ENCODE results near the gene SETD1A. TPM values are rescaled to one million over a fixed set of nuclear protein-coding genes. Genes with fewer than 3 reads are reported as not detected.

SETD1A gene
- total and polyA plus RNA-seq, 9 of the 15 experiments (the other 6 are each of a cell fraction or from before 2014, with no cell fraction given): 0.08 to 36.0 (median 4.2) TPM

DNA sequence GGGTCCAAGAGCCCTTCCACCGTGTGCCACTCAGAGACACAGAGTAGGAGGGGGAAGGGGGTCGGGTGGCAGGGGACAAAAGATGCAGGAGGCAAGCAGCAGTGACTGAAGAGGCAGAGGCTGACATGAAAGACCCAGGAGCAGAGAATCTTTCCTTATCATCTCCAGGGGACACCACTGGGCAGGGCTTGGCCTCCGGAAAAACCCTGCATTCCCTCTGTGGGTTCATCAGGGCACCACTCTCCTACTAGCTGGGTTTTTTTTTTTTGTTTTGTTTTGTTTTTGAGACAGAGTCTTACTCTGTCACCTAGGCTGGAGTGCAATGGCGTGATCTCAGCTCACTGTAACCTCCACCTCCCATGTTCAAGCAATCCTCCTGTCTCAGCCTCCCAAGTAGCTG, 73.7 kb downstream of the SETD1A start:
- in situ Hi-C loops (cut with MboI) (no loop called here), intact Hi-C loops (cut with micrococcal nuclease) (loop anchor here (5.0 kb wide), 2 partner anchors 39 to 66 kb away; no protein-coding TSS in a partner anchor)
- Histone ChIP-seq H3K4me2 (ENCODE audit: insufficient read depth, low read length) (no peak overlapping the region), H4K20me1 (replicated peaks; ENCODE audit: control insufficient read depth, insufficient read depth, low read length) (peaks cover 4% of the 10 kb centered on the region), H3K36me3 (ENCODE audit: control insufficient read depth, insufficient read depth, low read length) (peaks cover 17% of the 10 kb centered on the region; the same call in 2 of the 3 replicates), H3K27me3 (ENCODE audit: control insufficient read depth in 2 of 2, insufficient read depth in 2 of 2, low read length in 2 of 2) (no peaks in the 10 kb centered on the region), H3K9ac (ENCODE audit: insufficient read depth in 1 of 2, low read depth in 2 of 2, low read length in 2 of 2) (no peak overlapping the region), H3K79me2 (ENCODE audit: control insufficient read depth, insufficient read depth, low read length) (peaks cover 21% of the 10 kb centered on the region), H3K4me1 (replicated peaks in 1 of 2; ENCODE audit: control insufficient read depth in 2 of 2, insufficient read depth in 2 of 2, low read length in 2 of 2) (peaks cover 16% of the 10 kb centered on the region in 2 experiments), H2AFZ (ENCODE audit: low read depth, low read length) (no peak overlapping the region), H3K9me1 (ENCODE audit: control insufficient read depth, insufficient read depth, low read length) (peaks cover 8% of the 10 kb centered on the region), H3K27ac (ENCODE audit: extremely low read depth, low read depth, low read length) (no peak overlapping the region), H3K9me3 (replicated peaks; ENCODE audit: control insufficient read depth, insufficient read depth, low read depth, low read length) (no peaks in the 10 kb centered on the region; the same call in 1 of the 2 replicates), H3K4me3 (no peak overlapping the region)
- ChIA-PET CTCF (ENCODE audit: low intra/inter-chr PET ratio) (no interaction called here), POLR2A (interaction anchor here (0.5 kb wide), 1 partner anchor 42 kb away, joined by 3 read pairs; no protein-coding TSS in a partner anchor)
- ATAC-seq (no peak), FAIRE-seq (no peak), DNase-seq (ENCODE audit: extremely low read depth in 1 of 4, low spot score in 3 of 4) (no peak)
- BruUV-seq (replicated peaks): no TSS peak
- WGBS (ENCODE audit: insufficient coverage, low coverage, missing lambda C conversion rate): 81% methylated on average over 3 of the region's 4 CpGs
- no peak for TF ChIP-seq TCFL5 (CRISPR knock-in tag; conservative IDR thresholded peaks at IDR 0.05)
- TF ChIP-seq ZNF586 (CRISPR knock-in tag; conservative IDR thresholded peaks at IDR 0.05): no peak
- TF ChIP-seq SMARCB1 (IDR thresholded peaks at IDR 0.05; ENCODE audit: insufficient read length, low read depth): no peak
- TF ChIP-seq CBX5 (IDR thresholded peaks at IDR 0.05; ENCODE audit: borderline replicate concordance, low read depth): no peak
- TF ChIP-seq SMARCC2 (IDR thresholded peaks at IDR 0.05; ENCODE audit: low read depth): no peak
- TF ChIP-seq ZNF274 (IDR thresholded peaks at IDR 0.05; ENCODE audit: borderline replicate concordance, low read depth, low read length): no peak
- no peak for TF ChIP-seq CBX3 (IDR thresholded peaks at IDR 0.05; ENCODE audit: borderline replicate concordance in 1 of 2, low read length in 2 of 2)
- TF ChIP-seq, protein P1, sequence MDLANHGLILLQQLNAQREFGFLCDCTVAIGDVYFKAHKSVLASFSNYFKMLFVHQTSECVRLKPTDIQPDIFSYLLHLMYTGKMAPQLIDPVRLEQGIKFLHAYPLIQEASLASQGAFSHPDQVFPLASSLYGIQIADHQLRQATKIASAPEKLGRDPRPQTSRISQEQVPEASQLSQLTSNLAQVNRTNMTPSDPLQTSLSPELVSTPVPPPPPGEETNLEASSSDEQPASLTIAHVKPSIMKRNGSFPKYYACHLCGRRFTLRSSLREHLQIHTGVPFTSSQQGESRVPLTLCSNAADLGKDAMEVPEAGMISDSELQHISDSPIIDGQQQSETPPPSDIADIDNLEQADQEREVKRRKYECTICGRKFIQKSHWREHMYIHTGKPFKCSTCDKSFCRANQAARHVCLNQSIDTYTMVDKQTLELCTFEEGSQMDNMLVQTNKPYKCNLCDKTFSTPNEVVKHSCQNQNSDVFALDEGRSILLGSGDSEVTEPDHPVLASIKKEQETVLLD (IDR thresholded peaks at IDR 0.05): no peak
- TF ChIP-seq, protein P2, sequence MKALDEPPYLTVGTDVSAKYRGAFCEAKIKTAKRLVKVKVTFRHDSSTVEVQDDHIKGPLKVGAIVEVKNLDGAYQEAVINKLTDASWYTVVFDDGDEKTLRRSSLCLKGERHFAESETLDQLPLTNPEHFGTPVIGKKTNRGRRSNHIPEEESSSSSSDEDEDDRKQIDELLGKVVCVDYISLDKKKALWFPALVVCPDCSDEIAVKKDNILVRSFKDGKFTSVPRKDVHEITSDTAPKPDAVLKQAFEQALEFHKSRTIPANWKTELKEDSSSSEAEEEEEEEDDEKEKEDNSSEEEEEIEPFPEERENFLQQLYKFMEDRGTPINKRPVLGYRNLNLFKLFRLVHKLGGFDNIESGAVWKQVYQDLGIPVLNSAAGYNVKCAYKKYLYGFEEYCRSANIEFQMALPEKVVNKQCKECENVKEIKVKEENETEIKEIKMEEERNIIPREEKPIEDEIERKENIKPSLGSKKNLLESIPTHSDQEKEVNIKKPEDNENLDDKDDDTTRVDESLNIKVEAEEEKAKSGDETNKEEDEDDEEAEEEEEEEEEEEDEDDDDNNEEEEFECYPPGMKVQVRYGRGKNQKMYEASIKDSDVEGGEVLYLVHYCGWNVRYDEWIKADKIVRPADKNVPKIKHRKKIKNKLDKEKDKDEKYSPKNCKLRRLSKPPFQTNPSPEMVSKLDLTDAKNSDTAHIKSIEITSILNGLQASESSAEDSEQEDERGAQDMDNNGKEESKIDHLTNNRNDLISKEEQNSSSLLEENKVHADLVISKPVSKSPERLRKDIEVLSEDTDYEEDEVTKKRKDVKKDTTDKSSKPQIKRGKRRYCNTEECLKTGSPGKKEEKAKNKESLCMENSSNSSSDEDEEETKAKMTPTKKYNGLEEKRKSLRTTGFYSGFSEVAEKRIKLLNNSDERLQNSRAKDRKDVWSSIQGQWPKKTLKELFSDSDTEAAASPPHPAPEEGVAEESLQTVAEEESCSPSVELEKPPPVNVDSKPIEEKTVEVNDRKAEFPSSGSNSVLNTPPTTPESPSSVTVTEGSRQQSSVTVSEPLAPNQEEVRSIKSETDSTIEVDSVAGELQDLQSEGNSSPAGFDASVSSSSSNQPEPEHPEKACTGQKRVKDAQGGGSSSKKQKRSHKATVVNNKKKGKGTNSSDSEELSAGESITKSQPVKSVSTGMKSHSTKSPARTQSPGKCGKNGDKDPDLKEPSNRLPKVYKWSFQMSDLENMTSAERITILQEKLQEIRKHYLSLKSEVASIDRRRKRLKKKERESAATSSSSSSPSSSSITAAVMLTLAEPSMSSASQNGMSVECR (CRISPR knock-in tag; IDR thresholded peaks at IDR 0.05): no peak
- TF ChIP-seq, protein P3, sequence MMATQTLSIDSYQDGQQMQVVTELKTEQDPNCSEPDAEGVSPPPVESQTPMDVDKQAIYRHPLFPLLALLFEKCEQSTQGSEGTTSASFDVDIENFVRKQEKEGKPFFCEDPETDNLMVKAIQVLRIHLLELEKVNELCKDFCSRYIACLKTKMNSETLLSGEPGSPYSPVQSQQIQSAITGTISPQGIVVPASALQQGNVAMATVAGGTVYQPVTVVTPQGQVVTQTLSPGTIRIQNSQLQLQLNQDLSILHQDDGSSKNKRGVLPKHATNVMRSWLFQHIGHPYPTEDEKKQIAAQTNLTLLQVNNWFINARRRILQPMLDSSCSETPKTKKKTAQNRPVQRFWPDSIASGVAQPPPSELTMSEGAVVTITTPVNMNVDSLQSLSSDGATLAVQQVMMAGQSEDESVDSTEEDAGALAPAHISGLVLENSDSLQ (IDR thresholded peaks at IDR 0.05): no peak
- TF ChIP-seq, protein P4, sequence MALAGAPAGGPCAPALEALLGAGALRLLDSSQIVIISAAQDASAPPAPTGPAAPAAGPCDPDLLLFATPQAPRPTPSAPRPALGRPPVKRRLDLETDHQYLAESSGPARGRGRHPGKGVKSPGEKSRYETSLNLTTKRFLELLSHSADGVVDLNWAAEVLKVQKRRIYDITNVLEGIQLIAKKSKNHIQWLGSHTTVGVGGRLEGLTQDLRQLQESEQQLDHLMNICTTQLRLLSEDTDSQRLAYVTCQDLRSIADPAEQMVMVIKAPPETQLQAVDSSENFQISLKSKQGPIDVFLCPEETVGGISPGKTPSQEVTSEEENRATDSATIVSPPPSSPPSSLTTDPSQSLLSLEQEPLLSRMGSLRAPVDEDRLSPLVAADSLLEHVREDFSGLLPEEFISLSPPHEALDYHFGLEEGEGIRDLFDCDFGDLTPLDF (CRISPR knock-in tag; IDR thresholded peaks at IDR 0.05): no peak
- TF ChIP-seq TSC22D4 (tag; IDR thresholded peaks at IDR 0.05): no peak
